ENCODE measurements around the gene SFT2D2.

- TF ChIP-seq, protein P1, sequence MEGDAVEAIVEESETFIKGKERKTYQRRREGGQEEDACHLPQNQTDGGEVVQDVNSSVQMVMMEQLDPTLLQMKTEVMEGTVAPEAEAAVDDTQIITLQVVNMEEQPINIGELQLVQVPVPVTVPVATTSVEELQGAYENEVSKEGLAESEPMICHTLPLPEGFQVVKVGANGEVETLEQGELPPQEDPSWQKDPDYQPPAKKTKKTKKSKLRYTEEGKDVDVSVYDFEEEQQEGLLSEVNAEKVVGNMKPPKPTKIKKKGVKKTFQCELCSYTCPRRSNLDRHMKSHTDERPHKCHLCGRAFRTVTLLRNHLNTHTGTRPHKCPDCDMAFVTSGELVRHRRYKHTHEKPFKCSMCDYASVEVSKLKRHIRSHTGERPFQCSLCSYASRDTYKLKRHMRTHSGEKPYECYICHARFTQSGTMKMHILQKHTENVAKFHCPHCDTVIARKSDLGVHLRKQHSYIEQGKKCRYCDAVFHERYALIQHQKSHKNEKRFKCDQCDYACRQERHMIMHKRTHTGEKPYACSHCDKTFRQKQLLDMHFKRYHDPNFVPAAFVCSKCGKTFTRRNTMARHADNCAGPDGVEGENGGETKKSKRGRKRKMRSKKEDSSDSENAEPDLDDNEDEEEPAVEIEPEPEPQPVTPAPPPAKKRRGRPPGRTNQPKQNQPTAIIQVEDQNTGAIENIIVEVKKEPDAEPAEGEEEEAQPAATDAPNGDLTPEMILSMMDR (IDR thresholded peaks at IDR 0.05), result no peak
- TF ChIP-seq ZFX (IDR thresholded peaks at IDR 0.05; ENCODE audit: borderline replicate concordance), result no peak
These were observed 53.4 kb downstream of the SFT2D2 start for GRCh38 chr1:168279253-168279652.
